Kidney epithelial cell (primary cell): Measurements from ENCODE around the gene ZNF385C. TPM values are rescaled to one million over a fixed set of nuclear protein-coding genes. Genes with fewer than 3 reads are reported as not detected.

Experiments
- DNase-seq: peaks from one replicate; pipeline ENCODE4 v3.0.0-alpha.2; 2010; ENCODE audit warnings: low read depth
- H3K27me3 ChIP-seq: 2 replicates; pipeline ENCODE4 v1.6.0; 2011; ENCODE audit warnings: low read length; ENCODE audit not compliant: control insufficient read depth, insufficient read depth
- H3K36me3 ChIP-seq: 2 replicates; pipeline ENCODE4 v1.5.1; 2011; ENCODE audit warnings: low read length; ENCODE audit not compliant: control insufficient read depth, insufficient read depth
- H3K4me3 ChIP-seq: 2 replicates; pipeline ENCODE4 v1.5.1; 2011; ENCODE audit warnings: low read depth, mild to moderate bottlenecking, control low read depth, low read length
- total RNA-seq: library from RNA; depleted of rRNA; stranded (reverse); fragments of >200 nt; gene quantifications from 2 replicates; pipeline ENCODE4 v1.2.3, GENCODE V29; 2015
- TF ChIP-seq, protein P1 (sequence below): IDR thresholded peaks from 2 replicates; pipeline ENCODE4 v1.5.1; 2011; ENCODE audit warnings: mild to moderate bottlenecking, moderate library complexity, low read length, control low read depth, inconsistent platforms; ENCODE audit not compliant: insufficient read depth, poor library complexity, severe bottlenecking

Gene ZNF385C
- total RNA-seq, 1 donor from 2014 or later, result 0.04 TPM

DNA sequence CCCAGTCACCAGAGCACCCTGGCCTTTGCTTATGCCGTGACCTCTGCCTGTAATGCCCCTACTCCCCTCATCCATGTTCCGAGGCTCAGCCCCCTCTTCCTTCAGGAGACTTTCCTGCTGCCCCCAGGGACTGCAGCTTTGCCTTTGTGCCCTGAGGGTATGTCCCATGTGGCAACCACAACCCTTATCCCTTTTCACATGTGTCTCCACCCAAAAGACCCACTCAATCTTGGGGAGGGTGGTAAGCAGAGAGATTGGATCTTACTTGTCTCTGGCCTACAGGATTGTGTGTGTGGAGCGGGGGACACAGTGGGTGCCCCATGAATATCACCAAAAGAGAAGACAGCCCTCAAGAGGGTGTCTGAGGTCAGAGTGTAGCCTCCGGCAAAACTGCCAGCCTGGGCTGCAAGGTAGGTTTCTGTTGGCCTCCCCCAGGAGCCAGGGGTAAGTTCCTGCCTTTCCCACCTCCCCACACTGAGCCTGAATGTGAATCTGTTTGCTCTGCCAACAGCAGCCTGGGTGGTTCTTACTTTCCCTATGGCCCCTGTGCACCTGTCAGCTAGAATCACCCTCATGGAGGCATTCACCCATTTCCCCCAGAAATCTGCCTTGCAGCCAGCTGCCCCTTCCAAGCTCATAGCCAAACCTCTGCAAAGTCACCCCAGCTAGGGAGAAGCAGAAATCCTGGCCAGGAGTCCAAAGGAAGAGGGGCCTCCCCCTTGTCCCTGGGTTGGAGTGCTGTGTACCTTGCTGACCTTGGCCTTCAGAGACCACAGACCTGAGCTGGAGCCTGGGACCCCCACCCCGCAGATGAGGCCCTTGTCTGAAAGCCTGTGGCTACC is 36.4 kb downstream of the ZNF385C start:
- no peak for DNase-seq
- H3K36me3 ChIP-seq, result no peaks in the 10 kb centered on the region
- no peak overlapping the region for H3K4me3 ChIP-seq
- H3K27me3 ChIP-seq, result peaks cover 9% of the 10 kb centered on the region
- TF ChIP-seq, protein P1, sequence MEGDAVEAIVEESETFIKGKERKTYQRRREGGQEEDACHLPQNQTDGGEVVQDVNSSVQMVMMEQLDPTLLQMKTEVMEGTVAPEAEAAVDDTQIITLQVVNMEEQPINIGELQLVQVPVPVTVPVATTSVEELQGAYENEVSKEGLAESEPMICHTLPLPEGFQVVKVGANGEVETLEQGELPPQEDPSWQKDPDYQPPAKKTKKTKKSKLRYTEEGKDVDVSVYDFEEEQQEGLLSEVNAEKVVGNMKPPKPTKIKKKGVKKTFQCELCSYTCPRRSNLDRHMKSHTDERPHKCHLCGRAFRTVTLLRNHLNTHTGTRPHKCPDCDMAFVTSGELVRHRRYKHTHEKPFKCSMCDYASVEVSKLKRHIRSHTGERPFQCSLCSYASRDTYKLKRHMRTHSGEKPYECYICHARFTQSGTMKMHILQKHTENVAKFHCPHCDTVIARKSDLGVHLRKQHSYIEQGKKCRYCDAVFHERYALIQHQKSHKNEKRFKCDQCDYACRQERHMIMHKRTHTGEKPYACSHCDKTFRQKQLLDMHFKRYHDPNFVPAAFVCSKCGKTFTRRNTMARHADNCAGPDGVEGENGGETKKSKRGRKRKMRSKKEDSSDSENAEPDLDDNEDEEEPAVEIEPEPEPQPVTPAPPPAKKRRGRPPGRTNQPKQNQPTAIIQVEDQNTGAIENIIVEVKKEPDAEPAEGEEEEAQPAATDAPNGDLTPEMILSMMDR, result no peak

DNA sequence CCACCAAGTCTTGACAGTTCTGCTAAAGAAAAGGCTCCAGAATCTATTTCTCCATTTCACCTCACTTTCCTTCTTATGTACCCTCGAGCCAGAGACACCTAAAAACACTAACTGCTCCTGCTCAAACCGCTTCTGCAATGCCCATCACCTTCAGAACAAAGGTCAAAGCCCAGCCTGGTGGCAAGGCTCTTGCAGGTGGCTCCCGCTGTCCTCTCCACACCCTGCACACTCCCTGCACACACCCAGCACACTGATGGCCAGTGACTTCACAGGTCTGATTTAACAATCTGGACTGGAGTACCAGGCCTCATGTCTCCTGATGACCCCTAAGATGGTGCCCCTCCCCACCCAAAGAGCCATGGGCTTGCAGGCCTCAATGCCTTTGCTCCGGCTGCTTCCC is 38.0 kb downstream of the ZNF385C start:
- no peak for DNase-seq
- H3K4me3 ChIP-seq, result no peak overlapping the region
- TF ChIP-seq, protein P1, result no peak
- peaks cover 14% of the 10 kb centered on the region for H3K27me3 ChIP-seq
- no peaks in the 10 kb centered on the region for H3K36me3 ChIP-seq

DNA sequence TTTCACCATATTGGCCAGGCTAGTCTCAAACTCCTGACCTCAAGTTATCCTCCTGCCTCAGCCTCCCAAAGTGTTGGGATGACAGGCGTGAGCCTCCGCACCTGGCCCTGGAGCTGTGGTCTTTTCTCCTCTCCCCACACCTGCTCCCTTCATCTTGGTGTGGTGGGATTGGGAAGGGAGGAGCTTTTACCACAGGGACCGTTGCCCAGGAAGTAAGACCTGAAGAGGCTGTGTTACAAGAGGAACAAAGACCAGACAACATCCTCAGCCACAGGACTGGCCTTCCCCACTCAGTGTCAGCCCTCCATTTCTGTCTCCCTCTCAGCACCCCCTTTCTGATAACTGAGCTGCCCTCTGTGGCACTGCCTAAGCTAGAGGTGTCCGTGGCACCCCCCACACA is 38.5 kb downstream of the ZNF385C start:
- H3K4me3 ChIP-seq, result no peak overlapping the region
- H3K27me3 ChIP-seq, result peaks cover 18% of the 10 kb centered on the region
- DNase-seq, result no peak
- TF ChIP-seq, protein P1, result no peak
- H3K36me3 ChIP-seq, result no peaks in the 10 kb centered on the region

DNA sequence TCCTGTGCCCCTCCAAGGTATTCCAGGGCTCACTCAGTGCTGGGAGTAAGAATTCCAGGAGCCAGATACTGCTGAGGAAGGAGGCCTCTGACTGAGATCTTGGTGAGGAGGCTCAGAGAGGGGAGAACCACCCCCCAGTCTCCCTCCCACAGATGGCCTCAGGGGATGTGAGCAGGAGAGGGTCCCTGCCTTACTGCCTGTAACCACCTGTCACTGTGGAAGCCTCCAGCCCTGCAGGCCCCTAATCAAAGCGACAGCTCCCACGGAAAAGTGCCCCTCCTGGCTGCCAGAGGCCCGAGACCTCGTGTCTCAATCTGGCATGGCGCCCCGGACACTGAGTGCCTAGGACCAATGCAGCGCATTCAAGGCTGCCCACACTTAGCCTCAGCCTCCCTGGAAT is 40.2 kb downstream of the ZNF385C start:
- Histone ChIP-seq H3K27me3 (peaks cover 30% of the 10 kb centered on the region), H3K36me3 (no peaks in the 10 kb centered on the region), H3K4me3 (no peak overlapping the region)
- DNase-seq, result no peak
- TF ChIP-seq, protein P1, result no peak

DNA sequence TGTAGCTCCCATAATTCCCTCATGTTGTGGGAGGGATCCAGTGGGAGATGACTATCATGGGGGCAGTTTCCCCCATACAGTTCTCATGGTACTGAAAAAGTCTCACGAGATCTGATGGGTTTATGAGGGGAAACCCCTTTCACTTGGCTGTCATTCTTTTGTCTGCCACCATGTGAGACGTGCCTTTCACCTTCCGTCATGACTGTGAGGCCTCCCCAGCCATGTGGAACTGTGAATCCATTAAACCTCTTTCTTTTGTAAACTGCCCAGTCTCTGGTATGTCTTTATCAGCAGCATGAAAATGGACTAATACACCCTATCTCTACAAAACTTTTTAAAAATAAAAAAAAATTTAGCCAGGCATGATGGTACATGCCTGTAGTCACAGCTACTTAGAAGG is 41.6 kb downstream of the ZNF385C start:
- TF ChIP-seq, protein P1, result no peak
- H3K27me3 ChIP-seq, result peaks cover 41% of the 10 kb centered on the region

DNA sequence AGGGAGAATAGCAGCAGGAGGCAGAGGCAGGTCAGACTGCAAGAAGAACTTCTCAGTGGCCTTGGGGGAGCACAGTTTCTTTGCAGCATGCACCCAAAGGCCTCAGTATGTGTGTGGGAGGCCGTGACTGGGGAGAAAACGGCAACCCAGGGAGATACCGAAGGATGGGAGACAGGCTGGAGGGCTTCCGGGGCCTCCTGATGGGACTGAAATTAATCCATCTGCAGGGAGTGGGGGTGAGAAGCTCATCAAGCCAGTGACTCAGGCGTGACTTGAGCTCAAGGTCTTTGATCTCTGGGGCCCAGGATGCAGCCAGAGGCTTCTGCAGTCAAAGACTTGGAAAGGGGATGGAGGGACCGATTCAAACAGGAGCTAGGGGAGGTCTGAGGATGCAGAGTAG is 42.8 kb downstream of the ZNF385C start:
- no peak for DNase-seq
- H3K27me3 ChIP-seq, result peaks cover 44% of the 10 kb centered on the region

More for the DNA sequence above, 41.6 kb downstream of the ZNF385C start:
- H3K4me3 ChIP-seq, result no peak overlapping the region
- no peaks in the 10 kb centered on the region for H3K36me3 ChIP-seq
- no peak for DNase-seq

More for the DNA sequence above, 42.8 kb downstream of the ZNF385C start:
- Histone ChIP-seq H3K4me3 (no peak overlapping the region), H3K36me3 (no peaks in the 10 kb centered on the region)
- TF ChIP-seq, protein P1, result no peak
